ENCODE results near the gene CTAGE4.
"Not testable (repeated sequence)": the region's sequence is repeated elsewhere in the genome, so short reads cannot be mapped to it uniquely, and the experiment has no call there.

The CTAGE4 gene

DNA sequence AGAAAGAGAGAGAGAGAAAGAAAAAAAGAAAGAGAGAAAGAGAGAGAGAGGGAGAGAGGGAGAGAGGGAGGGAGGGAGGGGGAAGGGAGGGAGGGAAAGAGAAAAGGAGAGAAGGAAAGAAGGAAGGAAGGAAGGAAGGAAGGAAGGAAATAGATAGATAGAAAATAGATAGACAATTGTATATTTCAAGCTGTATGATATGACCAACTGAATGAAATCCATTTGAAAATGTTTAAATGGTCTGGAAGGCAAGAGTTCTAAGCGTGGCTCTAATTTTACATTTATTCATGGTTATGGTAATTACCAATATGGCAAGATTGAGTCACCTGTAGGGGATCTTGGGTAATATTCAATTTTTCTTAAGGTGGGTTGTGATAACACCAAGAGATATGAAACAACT is 24.4 kb upstream of the CTAGE4 start:
- Histone ChIP-seq H3K4me3 (ENCODE audit: low read depth, low read length) (no peak overlapping the region), H3K36me3 (no peaks in the 10 kb centered on the region), H3K27me3 (ENCODE audit: insufficient read depth, low read depth, severe bottlenecking) (no peaks in the 10 kb centered on the region), H3K27ac (no peak overlapping the region), H3K9me3 (ENCODE audit: severe bottlenecking) (no peaks in the 10 kb centered on the region)
- TF ChIP-seq, protein P1, sequence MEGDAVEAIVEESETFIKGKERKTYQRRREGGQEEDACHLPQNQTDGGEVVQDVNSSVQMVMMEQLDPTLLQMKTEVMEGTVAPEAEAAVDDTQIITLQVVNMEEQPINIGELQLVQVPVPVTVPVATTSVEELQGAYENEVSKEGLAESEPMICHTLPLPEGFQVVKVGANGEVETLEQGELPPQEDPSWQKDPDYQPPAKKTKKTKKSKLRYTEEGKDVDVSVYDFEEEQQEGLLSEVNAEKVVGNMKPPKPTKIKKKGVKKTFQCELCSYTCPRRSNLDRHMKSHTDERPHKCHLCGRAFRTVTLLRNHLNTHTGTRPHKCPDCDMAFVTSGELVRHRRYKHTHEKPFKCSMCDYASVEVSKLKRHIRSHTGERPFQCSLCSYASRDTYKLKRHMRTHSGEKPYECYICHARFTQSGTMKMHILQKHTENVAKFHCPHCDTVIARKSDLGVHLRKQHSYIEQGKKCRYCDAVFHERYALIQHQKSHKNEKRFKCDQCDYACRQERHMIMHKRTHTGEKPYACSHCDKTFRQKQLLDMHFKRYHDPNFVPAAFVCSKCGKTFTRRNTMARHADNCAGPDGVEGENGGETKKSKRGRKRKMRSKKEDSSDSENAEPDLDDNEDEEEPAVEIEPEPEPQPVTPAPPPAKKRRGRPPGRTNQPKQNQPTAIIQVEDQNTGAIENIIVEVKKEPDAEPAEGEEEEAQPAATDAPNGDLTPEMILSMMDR (IDR thresholded peaks at IDR 0.05; ENCODE audit: low read depth, low read length): no peak
- DNase-seq: no peak

DNA sequence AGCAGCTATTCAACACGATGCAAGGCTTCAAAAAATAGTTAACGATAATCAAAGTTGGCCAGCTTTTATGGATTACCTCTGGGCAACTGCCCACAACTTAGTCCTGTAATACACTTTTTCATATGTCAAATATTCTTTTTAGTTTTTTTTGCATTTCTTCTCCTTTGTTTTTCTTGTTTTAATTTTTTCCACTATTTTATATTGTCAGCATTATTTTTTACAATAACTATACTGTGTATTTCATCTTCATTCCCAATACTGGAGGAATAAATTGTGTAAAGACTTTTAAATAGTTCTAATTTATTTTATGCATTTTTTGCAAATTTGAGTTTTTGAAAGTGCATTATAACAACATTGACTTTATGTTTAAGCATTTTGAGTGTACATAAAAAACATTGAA is 18.5 kb upstream of the CTAGE4 start:
- Histone ChIP-seq H3K27ac (no peak overlapping the region), H3K4me3 (ENCODE audit: low read depth, low read length) (no peak overlapping the region), H3K36me3 (no peaks in the 10 kb centered on the region), H3K9me3 (ENCODE audit: severe bottlenecking) (no peaks in the 10 kb centered on the region), H3K27me3 (ENCODE audit: insufficient read depth, low read depth, severe bottlenecking) (no peaks in the 10 kb centered on the region)
- TF ChIP-seq, protein P1 (IDR thresholded peaks at IDR 0.05; ENCODE audit: low read depth, low read length): no peak
- DNase-seq: no peak

DNA sequence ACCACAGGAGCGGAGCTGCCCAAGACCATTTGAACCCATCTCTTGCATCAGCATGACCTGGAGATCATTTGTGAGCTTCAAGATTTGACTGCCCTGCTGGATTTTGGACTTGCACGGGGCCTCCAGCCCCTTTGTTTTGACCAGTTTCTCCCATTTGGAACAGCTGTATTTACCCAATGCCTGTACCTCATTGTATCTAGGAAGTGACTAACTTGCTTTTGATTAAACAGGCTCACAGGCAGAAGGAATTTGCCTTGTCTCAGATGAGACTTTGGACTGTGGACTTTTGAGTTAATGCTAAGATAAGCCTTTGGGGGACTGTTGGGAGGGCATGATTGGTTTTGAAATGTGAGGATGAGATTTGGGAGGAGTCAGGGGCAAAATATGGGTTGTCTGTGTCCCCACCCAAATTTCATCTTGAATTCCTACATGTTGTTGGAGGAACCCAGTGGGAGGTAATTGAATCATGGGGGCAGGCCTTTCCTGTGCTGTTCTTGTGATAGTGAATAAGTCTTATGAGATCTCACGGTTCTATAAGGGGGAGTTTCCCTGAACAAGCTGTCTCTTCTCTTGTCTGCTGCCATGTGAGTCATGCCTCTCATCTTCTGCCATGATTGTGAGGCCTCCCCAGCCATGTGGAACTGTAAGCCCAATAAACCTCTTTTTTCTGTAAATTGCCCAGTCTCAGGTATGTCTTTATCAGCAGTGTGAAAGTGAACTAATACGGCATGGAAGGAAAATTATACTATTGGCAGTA is 11.5 kb upstream of the CTAGE4 start:
- H3K27me3 ChIP-seq (ENCODE audit: insufficient read depth, low read depth, severe bottlenecking); H3K9me3 ChIP-seq (ENCODE audit: severe bottlenecking); DNase-seq; H3K4me3 ChIP-seq (ENCODE audit: low read depth, low read length); H3K36me3 ChIP-seq; H3K27ac ChIP-seq: not testable (repeated sequence)

DNA sequence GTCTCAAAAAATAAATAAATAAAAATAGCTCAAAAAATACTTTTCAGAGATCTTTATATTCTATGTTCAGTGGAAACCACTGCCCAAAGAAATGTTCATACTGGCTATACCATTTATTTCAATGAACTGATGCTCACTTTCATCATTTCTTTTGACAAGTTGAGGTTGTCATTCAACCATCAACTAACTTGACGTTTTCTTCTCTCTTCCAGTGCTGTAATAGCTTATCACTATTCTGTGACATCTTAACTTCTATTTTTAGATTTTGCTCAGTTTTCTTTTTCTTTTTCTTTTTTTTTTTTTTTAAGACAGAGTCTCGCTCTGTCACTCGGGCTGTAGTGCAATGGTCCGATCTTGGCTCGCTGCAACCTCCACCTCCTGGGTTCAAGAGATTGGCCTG is 8.7 kb upstream of the CTAGE4 start:
- H3K4me3 ChIP-seq (ENCODE audit: low read depth, low read length): no peak overlapping the region
- H3K27ac ChIP-seq: no peak overlapping the region
- DNase-seq: no peak
- no peaks in the 10 kb centered on the region for H3K36me3 ChIP-seq
- TF ChIP-seq, protein P1 (IDR thresholded peaks at IDR 0.05; ENCODE audit: low read depth, low read length): no peak
- H3K27me3 ChIP-seq (ENCODE audit: insufficient read depth, low read depth, severe bottlenecking): no peaks in the 10 kb centered on the region
- no peaks in the 10 kb centered on the region for H3K9me3 ChIP-seq (ENCODE audit: severe bottlenecking)

DNA sequence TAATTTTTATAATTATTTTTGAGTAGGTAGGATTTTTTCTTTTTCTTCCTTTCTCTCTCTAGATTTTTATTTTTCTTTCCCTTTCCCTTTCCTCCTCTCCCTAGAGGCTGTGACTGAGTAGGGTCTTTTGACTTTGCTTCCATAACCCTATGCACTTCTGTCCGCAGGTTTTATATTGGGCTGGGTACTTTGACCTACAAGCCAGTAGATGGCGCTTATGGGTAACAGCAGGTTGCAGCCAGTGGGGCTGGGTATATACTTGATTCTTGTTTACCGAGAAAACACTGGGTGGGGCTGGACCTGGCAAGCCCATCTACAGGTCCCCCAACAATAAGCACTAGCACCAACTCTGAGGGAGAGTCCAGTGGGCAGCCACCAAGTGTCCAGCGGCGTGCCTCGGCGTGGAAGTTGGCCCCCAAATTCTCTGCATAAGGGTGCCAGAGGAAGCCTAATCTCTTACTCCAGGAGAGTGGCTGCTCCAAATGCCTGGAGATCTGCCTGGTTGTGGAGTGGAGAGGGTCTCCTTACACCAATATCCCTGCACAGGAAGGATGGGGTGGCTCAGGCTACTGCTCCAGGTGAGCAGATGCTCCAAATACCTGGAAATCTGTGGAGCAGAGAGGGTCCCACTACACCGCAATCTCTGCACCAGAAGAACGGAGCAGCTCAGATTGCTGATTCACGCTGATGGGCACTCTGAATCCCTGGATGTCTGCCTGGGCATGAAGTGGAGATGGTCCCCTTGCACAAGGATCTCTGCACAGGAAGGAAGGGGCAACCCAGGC is 4.7 kb upstream of the CTAGE4 start:
- peak; percentile 13 for DNase-seq
- TF ChIP-seq, protein P1 (IDR thresholded peaks at IDR 0.05; ENCODE audit: low read depth, low read length): peak; percentile 32
- H3K9me3 ChIP-seq (ENCODE audit: severe bottlenecking); H3K27me3 ChIP-seq (ENCODE audit: insufficient read depth, low read depth, severe bottlenecking); H3K27ac ChIP-seq; H3K36me3 ChIP-seq; H3K4me3 ChIP-seq (ENCODE audit: low read depth, low read length): not testable (repeated sequence)

DNA sequence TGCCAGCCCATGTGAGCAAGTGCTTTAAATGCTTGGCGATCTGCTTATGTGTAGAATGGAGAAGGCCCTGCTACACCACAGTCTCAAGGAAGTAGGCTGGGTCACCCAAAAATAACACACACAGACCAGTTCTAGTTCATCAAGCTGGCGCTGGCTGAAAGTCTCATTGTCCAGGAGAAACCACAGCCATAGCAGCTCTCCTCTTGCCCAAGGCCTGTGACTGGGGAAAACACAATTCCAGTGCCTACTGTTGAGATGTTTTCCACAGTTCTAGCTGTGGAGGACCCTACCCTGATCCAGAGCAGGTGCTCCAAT is 4.1 kb upstream of the CTAGE4 start:
- H3K27ac ChIP-seq; DNase-seq; H3K4me3 ChIP-seq (ENCODE audit: low read depth, low read length); H3K27me3 ChIP-seq (ENCODE audit: insufficient read depth, low read depth, severe bottlenecking); H3K9me3 ChIP-seq (ENCODE audit: severe bottlenecking); H3K36me3 ChIP-seq: not testable (repeated sequence)

DNA sequence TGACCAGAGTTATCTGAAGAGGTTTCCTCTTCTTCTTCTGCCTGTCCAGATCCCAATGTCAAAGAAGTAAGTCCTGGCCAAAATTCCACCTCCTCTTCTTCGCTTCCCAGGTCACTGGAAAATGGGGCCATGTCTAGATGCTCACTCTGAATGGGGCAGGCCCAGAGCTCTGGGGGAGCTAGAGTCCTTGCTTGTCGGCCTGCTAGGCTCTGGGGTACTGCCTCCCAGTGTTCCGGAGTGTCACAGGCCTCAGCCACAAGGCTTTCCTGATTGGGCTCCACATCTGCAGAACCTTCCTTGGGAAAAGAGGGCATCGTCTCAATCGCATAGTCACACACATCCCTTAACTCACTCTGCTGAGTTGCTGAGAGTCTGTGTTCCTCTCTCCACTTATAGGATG is 4.6 kb downstream of the CTAGE4 start:
- not testable (repeated sequence) for H3K27ac ChIP-seq, H3K36me3 ChIP-seq, DNase-seq

DNA sequence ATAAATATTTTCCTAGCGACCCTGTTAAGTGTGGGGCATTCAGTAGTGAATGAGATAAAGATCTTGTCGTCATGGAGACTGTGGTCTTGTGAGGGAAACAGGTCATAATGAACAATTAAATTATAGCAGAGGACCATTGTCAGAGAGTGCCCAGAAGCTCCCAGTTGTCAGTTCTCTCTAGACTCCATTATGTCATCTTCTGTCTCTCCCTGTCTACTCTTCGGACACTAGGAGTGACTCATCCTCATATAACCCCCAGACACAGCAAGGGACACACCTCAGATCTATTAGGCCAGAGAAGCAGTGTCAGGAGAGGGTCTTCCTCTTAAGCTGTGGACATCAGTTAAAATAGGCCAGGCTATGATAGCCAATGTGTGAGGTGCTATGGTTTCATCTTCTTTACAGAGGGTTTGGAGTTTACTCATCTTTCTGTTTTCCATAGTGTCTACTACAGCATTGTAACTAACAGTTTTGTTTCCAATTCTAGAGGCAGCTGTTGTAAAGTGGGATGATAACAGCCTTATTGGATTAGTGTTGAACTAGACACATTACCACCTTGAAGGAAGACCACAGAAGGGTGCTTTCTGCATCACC is 5.4 kb downstream of the CTAGE4 start:
- not testable (repeated sequence) for DNase-seq; H3K36me3 ChIP-seq; H3K27me3 ChIP-seq (ENCODE audit: insufficient read depth, low read depth, severe bottlenecking); H3K9me3 ChIP-seq (ENCODE audit: severe bottlenecking); H3K27ac ChIP-seq; H3K4me3 ChIP-seq (ENCODE audit: low read depth, low read length)

More for the DNA sequence above, 4.6 kb downstream of the CTAGE4 start:
- H3K27me3 ChIP-seq (ENCODE audit: insufficient read depth, low read depth, severe bottlenecking); H3K9me3 ChIP-seq (ENCODE audit: severe bottlenecking); H3K4me3 ChIP-seq (ENCODE audit: low read depth, low read length): not testable (repeated sequence)

DNA sequence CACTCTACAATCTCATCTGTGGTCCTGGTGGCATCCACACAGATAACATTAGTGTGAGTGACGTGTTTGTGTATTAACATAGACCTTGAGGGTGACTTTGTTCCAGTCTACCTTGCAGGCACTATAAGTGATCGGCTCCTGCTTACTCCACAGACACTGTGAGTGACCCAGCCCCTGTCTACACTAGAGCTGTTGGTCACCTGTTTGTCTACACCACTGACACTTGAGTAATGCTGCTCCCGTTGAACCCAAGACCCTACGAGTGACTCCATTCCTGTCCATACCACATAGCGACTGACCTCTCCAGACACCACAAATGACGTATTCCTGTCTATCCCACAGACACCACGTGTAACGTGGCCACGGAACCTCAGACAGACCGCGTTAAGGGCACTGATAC is 10.5 kb downstream of the CTAGE4 start:
- not testable (repeated sequence) for DNase-seq; H3K4me3 ChIP-seq (ENCODE audit: low read depth, low read length); H3K36me3 ChIP-seq; H3K9me3 ChIP-seq (ENCODE audit: severe bottlenecking); H3K27me3 ChIP-seq (ENCODE audit: insufficient read depth, low read depth, severe bottlenecking); H3K27ac ChIP-seq

DNA sequence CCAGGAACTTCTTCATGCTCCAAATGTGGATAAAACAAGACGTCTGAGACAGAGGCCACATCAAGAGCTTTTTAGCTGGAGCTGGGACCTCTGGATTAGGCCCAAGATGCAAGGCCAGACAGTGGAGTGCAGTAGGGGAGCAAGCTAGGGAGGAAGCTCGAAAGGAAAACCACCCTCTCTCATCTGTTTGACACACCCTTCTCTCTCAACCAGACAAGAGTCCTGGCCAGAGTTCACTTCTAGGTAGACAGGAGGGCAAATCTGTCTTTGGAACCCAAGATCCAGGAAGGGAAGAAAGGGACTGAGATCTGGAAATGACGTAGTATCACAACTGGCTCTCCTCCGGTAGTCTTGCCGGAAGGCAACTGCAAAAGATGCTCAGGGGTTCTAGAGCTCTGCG is 11.2 kb downstream of the CTAGE4 start:
- H3K9me3 ChIP-seq (ENCODE audit: severe bottlenecking); H3K4me3 ChIP-seq (ENCODE audit: low read depth, low read length); H3K27ac ChIP-seq; H3K27me3 ChIP-seq (ENCODE audit: insufficient read depth, low read depth, severe bottlenecking); DNase-seq; H3K36me3 ChIP-seq: not testable (repeated sequence)
